Measurements from ENCODE around the gene MC4R.

MC4R gene

GRCh38 chr18:60322591-60322990, 50.0 kb downstream of the MC4R start:
- no peak for DNase-seq (ENCODE audit: extremely low read depth, insufficient read length)
- no peak for TF ChIP-seq CTCF (IDR thresholded peaks at IDR 0.05; ENCODE audit: insufficient read depth, low read length, poor library complexity, severe bottlenecking)
- Histone ChIP-seq H3K27me3 (replicated peaks; ENCODE audit: control insufficient read depth, insufficient read depth, low read length) (no peaks in the 10 kb centered on the region), H3K4me3 (replicated peaks; ENCODE audit: low read depth, low read length) (no peak overlapping the region), H3K36me3 (ENCODE audit: control insufficient read depth, insufficient read depth, low read length) (no peaks in the 10 kb centered on the region)
